ENCODE data around the gene RASSF4. TPM values are rescaled to one million over a fixed set of nuclear protein-coding genes. Genes with fewer than 3 reads are reported as not detected.

RASSF4 gene
- total and polyA plus RNA-seq, 4 donors = 8.2 to 26.9 (median 12.4) TPM

- TF ChIP-seq REST (IDR thresholded peaks at IDR 0.05) (no peak), FOXA1 (IDR thresholded peaks at IDR 0.05) (no peak), JUND (IDR thresholded peaks at IDR 0.05) (peak in 1 of 2 donors; percentile 42), HNF4G (IDR thresholded peaks at IDR 0.05) (no peak)
Measured at GRCh38 chr10:44968091-44968490, 8.5 kb downstream of the RASSF4 start (continued).

- no peak overlapping the region for H3K9ac ChIP-seq (ENCODE audit: low read depth in 1 of 2, low read length in 2 of 2)
- 84% methylated on average over 11 of the region's 11 CpGs for WGBS
- peaks cover 2 to 30% (median 11%) of the 10 kb centered on the region in 4 donors for H3K4me1 ChIP-seq (ENCODE audit: control insufficient read depth in 4 of 4, insufficient read depth in 4 of 4, low read length in 3 of 4)
- H3K4me3 ChIP-seq (ENCODE audit: low read depth in 1 of 3, low read length in 3 of 3) = no peak overlapping the region
- no peak for DNase-seq (ENCODE audit: low spot score)
- H3K27ac ChIP-seq (ENCODE audit: low read depth in 1 of 2, low read length in 2 of 2) = no peak overlapping the region
- H3K9me3 ChIP-seq (ENCODE audit: control insufficient read depth in 4 of 4, low read length in 3 of 4) = no peaks in the 10 kb centered on the region
- H3K27me3 ChIP-seq (ENCODE audit: control insufficient read depth in 4 of 4, insufficient read depth in 4 of 4, low read length in 3 of 4) = no peaks in the 10 kb centered on the region
- no peaks in the 10 kb centered on the region for H3K36me3 ChIP-seq (ENCODE audit: control insufficient read depth in 4 of 4, insufficient read depth in 3 of 4, low read depth in 1 of 4, low read length in 3 of 4)
- TF ChIP-seq SP1 (IDR thresholded peaks at IDR 0.05) (no peak), MAX (IDR thresholded peaks at IDR 0.05) (no peak), RXRA (IDR thresholded peaks at IDR 0.05) (no peak), FOXA2 (IDR thresholded peaks at IDR 0.05) (no peak), GABPA (IDR thresholded peaks at IDR 0.05 in 1 of 2, conservative IDR thresholded peaks at IDR 0.05 in 1 of 2) (no peak)
Measured at GRCh38 chr10:44968500-44969400, 9.1 kb downstream of the RASSF4 start.

GRCh38 chr10:44969854-44970253 lies 10.3 kb downstream of the RASSF4 start:
- Histone ChIP-seq H3K9ac (ENCODE audit: low read depth in 1 of 2, low read length in 2 of 2) (no peak overlapping the region), H3K27me3 (ENCODE audit: control insufficient read depth in 4 of 4, insufficient read depth in 4 of 4, low read length in 3 of 4) (no peaks in the 10 kb centered on the region), H3K27ac (ENCODE audit: low read depth in 1 of 2, low read length in 2 of 2) (no peak overlapping the region), H3K4me3 (ENCODE audit: low read depth in 1 of 3, low read length in 3 of 3) (no peak overlapping the region), H3K4me1 (ENCODE audit: control insufficient read depth in 4 of 4, insufficient read depth in 4 of 4, low read length in 3 of 4) (peaks cover 2 to 22% (median 11%) of the 10 kb centered on the region in 4 donors), H3K36me3 (ENCODE audit: control insufficient read depth in 4 of 4, insufficient read depth in 3 of 4, low read depth in 1 of 4, low read length in 3 of 4) (no peaks in the 10 kb centered on the region), H3K9me3 (ENCODE audit: control insufficient read depth in 4 of 4, low read length in 3 of 4) (no peaks in the 10 kb centered on the region)
- TF ChIP-seq ZBTB33 (IDR thresholded peaks at IDR 0.05) (no peak), JUND (IDR thresholded peaks at IDR 0.05) (no peak), RAD21 (IDR thresholded peaks at IDR 0.05) (no peak), RXRA (IDR thresholded peaks at IDR 0.05) (no peak), ATF3 (IDR thresholded peaks at IDR 0.05) (no peak), CTCF (IDR thresholded peaks at IDR 0.05; ENCODE audit: low read depth, low read length, missing input control) (no peak), EGR1 (IDR thresholded peaks at IDR 0.05; ENCODE audit: low read depth in 2 of 2) (no peak), REST (IDR thresholded peaks at IDR 0.05) (no peak), SP1 (IDR thresholded peaks at IDR 0.05) (no peak)
- DNase-seq (ENCODE audit: low spot score) = no peak
- 62% methylated on average over 9 of the region's 9 CpGs for WGBS
